ENCODE data around the gene MIPEP.

DNA sequence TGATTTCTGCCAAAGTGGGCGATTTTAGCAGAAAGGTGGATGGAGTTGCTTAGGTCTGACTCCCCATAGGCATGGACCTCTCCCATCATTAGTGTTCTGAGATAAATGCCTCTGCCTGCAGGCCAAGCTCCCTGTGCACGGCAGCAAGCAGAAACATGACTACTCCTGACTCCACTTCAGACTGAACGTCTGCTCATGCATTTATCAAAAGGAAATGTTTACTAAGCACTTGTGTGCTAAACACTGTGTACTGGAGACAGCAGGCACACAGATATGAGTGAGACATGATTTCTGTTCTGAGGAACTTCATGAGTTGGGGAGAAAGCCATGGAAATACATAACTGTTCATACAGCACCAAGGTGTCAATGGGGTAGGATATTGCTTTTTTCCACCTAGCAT lies 149.6 kb downstream of the MIPEP start:
- TF ChIP-seq, protein P1, sequence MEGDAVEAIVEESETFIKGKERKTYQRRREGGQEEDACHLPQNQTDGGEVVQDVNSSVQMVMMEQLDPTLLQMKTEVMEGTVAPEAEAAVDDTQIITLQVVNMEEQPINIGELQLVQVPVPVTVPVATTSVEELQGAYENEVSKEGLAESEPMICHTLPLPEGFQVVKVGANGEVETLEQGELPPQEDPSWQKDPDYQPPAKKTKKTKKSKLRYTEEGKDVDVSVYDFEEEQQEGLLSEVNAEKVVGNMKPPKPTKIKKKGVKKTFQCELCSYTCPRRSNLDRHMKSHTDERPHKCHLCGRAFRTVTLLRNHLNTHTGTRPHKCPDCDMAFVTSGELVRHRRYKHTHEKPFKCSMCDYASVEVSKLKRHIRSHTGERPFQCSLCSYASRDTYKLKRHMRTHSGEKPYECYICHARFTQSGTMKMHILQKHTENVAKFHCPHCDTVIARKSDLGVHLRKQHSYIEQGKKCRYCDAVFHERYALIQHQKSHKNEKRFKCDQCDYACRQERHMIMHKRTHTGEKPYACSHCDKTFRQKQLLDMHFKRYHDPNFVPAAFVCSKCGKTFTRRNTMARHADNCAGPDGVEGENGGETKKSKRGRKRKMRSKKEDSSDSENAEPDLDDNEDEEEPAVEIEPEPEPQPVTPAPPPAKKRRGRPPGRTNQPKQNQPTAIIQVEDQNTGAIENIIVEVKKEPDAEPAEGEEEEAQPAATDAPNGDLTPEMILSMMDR (IDR thresholded peaks at IDR 0.05; ENCODE audit: insufficient read depth, low read length): no peak
- TF ChIP-seq, protein P2, sequence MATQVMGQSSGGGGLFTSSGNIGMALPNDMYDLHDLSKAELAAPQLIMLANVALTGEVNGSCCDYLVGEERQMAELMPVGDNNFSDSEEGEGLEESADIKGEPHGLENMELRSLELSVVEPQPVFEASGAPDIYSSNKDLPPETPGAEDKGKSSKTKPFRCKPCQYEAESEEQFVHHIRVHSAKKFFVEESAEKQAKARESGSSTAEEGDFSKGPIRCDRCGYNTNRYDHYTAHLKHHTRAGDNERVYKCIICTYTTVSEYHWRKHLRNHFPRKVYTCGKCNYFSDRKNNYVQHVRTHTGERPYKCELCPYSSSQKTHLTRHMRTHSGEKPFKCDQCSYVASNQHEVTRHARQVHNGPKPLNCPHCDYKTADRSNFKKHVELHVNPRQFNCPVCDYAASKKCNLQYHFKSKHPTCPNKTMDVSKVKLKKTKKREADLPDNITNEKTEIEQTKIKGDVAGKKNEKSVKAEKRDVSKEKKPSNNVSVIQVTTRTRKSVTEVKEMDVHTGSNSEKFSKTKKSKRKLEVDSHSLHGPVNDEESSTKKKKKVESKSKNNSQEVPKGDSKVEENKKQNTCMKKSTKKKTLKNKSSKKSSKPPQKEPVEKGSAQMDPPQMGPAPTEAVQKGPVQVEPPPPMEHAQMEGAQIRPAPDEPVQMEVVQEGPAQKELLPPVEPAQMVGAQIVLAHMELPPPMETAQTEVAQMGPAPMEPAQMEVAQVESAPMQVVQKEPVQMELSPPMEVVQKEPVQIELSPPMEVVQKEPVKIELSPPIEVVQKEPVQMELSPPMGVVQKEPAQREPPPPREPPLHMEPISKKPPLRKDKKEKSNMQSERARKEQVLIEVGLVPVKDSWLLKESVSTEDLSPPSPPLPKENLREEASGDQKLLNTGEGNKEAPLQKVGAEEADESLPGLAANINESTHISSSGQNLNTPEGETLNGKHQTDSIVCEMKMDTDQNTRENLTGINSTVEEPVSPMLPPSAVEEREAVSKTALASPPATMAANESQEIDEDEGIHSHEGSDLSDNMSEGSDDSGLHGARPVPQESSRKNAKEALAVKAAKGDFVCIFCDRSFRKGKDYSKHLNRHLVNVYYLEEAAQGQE (IDR thresholded peaks at IDR 0.05; ENCODE audit: insufficient replicate concordance, low read depth): no peak
- TF ChIP-seq POLR2AphosphoS5 (IDR thresholded peaks at IDR 0.05; ENCODE audit: low read depth): no peak
- no peak for TF ChIP-seq GABPA (IDR thresholded peaks at IDR 0.05; ENCODE audit: low read depth)
- TF ChIP-seq SPI1 (IDR thresholded peaks at IDR 0.05; ENCODE audit: borderline replicate concordance, low read depth): no peak

Measured in HL-60 (cell line).